ENCODE data around the gene IBA57. TPM values are rescaled to one million over a fixed set of nuclear protein-coding genes. Genes with fewer than 3 reads are reported as not detected.

Gene IBA57
- total RNA-seq, 2 donors from 2014 or later, result 6.8 to 7.7 TPM

DNA sequence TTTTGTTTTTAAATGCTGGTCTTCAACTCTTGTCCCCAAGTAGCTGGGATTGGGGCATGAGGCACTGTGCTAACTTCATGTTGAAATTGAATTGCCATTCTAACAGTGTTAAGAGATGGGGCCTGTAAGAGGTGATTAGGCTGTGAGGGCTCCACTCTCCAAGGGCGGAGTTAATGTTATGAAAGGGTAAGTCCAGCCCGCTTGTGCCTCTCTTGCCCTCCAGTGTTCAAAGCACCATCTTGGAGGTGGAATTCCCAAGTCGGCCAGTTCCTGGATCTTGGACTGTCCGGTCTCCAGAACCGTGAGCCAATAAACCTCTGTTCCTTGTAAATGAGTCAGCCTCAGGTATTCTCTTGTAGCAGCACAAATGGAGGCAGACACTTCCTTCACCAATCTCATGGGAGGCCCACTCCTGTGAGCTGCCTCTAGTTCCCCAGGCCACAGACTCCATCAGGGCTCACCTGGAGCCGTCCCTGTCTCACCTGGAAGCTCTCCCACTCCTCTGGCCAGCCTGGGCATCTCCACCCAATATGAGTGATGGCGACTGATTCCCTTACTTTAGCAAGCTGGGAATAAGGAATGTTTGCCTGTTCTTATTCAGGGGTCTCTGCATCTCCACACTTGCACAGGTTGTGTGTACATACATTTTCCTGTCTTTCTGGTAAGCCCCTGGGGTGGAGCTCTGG, 15.5 kb downstream of the IBA57 start:
- H3K4me1 Mint-ChIP-seq, result peaks cover 4% of the 10 kb centered on the region

DNA sequence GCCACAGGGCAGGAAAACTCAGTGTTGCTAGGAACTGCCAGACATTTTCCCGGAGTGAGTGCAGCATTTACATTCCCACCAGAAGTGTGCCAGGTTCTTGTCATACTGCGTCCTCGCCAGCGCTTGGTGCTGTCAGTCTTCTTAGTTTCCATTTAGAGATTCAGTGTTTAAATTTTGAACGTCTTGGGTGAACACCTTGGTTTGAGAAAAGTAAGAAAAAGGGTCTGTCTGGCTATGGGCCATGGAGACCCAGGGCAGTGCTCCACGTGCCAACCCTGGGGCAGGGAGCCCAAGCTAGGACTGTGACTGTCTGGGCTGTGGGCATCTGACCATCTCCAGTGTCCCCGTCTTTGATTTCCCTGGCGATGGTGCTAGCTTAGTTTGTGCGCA, 16.0 kb downstream of the IBA57 start:
- WGBS, 2 experiments (ENCODE audit: insufficient coverage in 1 of 2, insufficient read length in 1 of 2), result 89 to 94% methylated on average over 7 to 9 of the region's 9 CpGs
- no peak overlapping the region for H3K4me3 ChIP-seq (ENCODE audit: low read length)
- no peaks in the 10 kb centered on the region for H3K36me3 Mint-ChIP-seq (ENCODE audit: low read depth)
- TF ChIP-seq, protein P1, sequence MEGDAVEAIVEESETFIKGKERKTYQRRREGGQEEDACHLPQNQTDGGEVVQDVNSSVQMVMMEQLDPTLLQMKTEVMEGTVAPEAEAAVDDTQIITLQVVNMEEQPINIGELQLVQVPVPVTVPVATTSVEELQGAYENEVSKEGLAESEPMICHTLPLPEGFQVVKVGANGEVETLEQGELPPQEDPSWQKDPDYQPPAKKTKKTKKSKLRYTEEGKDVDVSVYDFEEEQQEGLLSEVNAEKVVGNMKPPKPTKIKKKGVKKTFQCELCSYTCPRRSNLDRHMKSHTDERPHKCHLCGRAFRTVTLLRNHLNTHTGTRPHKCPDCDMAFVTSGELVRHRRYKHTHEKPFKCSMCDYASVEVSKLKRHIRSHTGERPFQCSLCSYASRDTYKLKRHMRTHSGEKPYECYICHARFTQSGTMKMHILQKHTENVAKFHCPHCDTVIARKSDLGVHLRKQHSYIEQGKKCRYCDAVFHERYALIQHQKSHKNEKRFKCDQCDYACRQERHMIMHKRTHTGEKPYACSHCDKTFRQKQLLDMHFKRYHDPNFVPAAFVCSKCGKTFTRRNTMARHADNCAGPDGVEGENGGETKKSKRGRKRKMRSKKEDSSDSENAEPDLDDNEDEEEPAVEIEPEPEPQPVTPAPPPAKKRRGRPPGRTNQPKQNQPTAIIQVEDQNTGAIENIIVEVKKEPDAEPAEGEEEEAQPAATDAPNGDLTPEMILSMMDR (conservative IDR thresholded peaks at IDR 0.05), result no peak
- no peaks in the 10 kb centered on the region for H3K4me1 ChIP-seq (ENCODE audit: control insufficient read depth, insufficient read depth, low read length)
- H3K27me3 ChIP-seq (ENCODE audit: control insufficient read depth, insufficient read depth, low read length, poor library complexity, severe bottlenecking), result no peaks in the 10 kb centered on the region
- peaks cover 4% of the 10 kb centered on the region for H3K4me1 Mint-ChIP-seq
- H3K9me3 Mint-ChIP-seq, result no peaks in the 10 kb centered on the region
- H3K4me3 Mint-ChIP-seq, result no peak overlapping the region
- no peak overlapping the region for H3K9ac ChIP-seq (ENCODE audit: extremely low read depth, low read length, poor library complexity, severe bottlenecking)
- H3K9me3 ChIP-seq (ENCODE audit: control insufficient read depth, low read length), result no peaks in the 10 kb centered on the region
- H3K27me3 Mint-ChIP-seq (ENCODE audit: insufficient read depth), result no peaks in the 10 kb centered on the region
- H3K27ac Mint-ChIP-seq, result no peak overlapping the region
- no peak for DNase-seq
- H3K36me3 ChIP-seq (ENCODE audit: control insufficient read depth, insufficient read depth, low read length), result no peaks in the 10 kb centered on the region
- no peak overlapping the region for H3K27ac ChIP-seq (ENCODE audit: low read depth, low read length)

More for the DNA sequence above, 15.5 kb downstream of the IBA57 start:
- Mint-ChIP-seq H3K9me3 (no peaks in the 10 kb centered on the region), H3K36me3 (ENCODE audit: low read depth) (no peaks in the 10 kb centered on the region), H3K27me3 (ENCODE audit: insufficient read depth) (no peaks in the 10 kb centered on the region), H3K27ac (no peak overlapping the region), H3K4me3 (no peak overlapping the region)
- Histone ChIP-seq H3K36me3 (ENCODE audit: control insufficient read depth, insufficient read depth, low read length) (no peaks in the 10 kb centered on the region), H3K4me1 (ENCODE audit: control insufficient read depth, insufficient read depth, low read length) (no peaks in the 10 kb centered on the region), H3K27ac (ENCODE audit: low read depth, low read length) (no peak overlapping the region), H3K9ac (ENCODE audit: extremely low read depth, low read length, poor library complexity, severe bottlenecking) (no peak overlapping the region), H3K9me3 (ENCODE audit: control insufficient read depth, low read length) (no peaks in the 10 kb centered on the region), H3K27me3 (ENCODE audit: control insufficient read depth, insufficient read depth, low read length, poor library complexity, severe bottlenecking) (no peaks in the 10 kb centered on the region), H3K4me3 (ENCODE audit: low read length) (no peak overlapping the region)
- TF ChIP-seq, protein P1 (conservative IDR thresholded peaks at IDR 0.05), result no peak
- no peak for DNase-seq
- 97 to 100% methylated on average over 6 to 7 of the region's 7 CpGs for WGBS, 2 experiments (ENCODE audit: insufficient coverage in 1 of 2, insufficient read length in 1 of 2)

DNA sequence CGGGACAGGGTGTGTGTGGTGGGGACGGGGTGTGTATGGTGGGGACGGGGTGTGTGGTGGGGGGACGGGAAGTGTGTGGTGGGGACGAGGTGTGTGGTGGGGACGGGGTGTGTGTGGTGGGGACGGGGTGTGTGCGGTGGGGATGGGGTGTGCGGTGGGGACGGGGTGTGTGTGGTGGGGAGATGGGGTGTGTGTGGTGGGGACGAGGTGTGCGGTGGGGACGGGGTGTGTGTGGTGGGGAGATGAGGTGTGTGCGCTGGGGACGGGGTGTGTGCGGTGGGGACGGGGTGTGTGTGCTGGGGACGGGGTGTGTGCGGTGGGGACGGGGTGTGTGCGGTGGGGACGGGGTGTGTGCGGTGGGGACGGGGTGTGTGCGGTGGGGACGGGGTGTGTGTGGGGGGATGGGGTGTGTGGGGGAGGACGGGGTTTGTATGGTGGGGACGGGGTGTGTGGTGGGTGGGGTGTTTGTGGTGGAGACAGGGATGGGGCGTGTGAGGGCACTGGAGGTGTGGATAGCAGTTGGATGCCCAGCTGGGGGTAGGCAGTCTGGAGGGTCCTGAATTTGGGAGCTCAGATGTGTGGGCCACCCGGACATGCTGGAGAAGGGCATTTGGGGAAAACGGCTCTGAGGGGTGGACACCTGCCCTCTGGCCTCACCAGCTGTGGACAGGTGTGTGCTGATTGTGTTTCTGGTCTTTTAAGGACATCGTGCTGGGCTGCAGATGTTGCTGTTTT, 16.9 kb downstream of the IBA57 start:
- H3K27ac ChIP-seq (ENCODE audit: low read depth, low read length), result no peak overlapping the region
- no peak overlapping the region for H3K4me3 Mint-ChIP-seq
- TF ChIP-seq, protein P1 (conservative IDR thresholded peaks at IDR 0.05), result no peak
- H3K27me3 ChIP-seq (ENCODE audit: control insufficient read depth, insufficient read depth, low read length, poor library complexity, severe bottlenecking), result no peaks in the 10 kb centered on the region
- H3K27ac Mint-ChIP-seq, result no peak overlapping the region
- H3K36me3 Mint-ChIP-seq (ENCODE audit: low read depth), result no peaks in the 10 kb centered on the region
- H3K4me1 Mint-ChIP-seq, result peaks cover 4% of the 10 kb centered on the region
- no peaks in the 10 kb centered on the region for H3K4me1 ChIP-seq (ENCODE audit: control insufficient read depth, insufficient read depth, low read length)
- H3K9me3 ChIP-seq (ENCODE audit: control insufficient read depth, low read length), result no peaks in the 10 kb centered on the region
- H3K9ac ChIP-seq (ENCODE audit: extremely low read depth, low read length, poor library complexity, severe bottlenecking), result no peak overlapping the region
- no peak for DNase-seq
- no peak overlapping the region for H3K4me3 ChIP-seq (ENCODE audit: low read length)
- 82 to 87% methylated on average over 2 to 10 of the region's 32 CpGs for WGBS, 2 experiments (ENCODE audit: insufficient coverage in 1 of 2, insufficient read length in 1 of 2)
- no peaks in the 10 kb centered on the region for H3K9me3 Mint-ChIP-seq
- H3K27me3 Mint-ChIP-seq (ENCODE audit: insufficient read depth), result no peaks in the 10 kb centered on the region
- H3K36me3 ChIP-seq (ENCODE audit: control insufficient read depth, insufficient read depth, low read length), result no peaks in the 10 kb centered on the region
